GM18526 (cell line): ENCODE data around the gene ABHD17B.
A peak's percentile ranks its signal among the peaks of the same experiment; 100 is the strongest.

ENCODE experiments used
- POLR2A ChIP-seq: IDR thresholded peaks from 3 replicates; pipeline ENCODE4 v1.6.1; 2011; ENCODE audit not compliant: insufficient read length; ENCODE audit errors: extremely low read depth

ABHD17B gene

GRCh38 chr9:71911061-71911907, at the start of gene ABHD17B, which contains the start of gene C9orf85:
Gene ABHD17B (minus strand): TSS chr9:71911193. CDS start chr9:71875080, 36,113 bp downstream.
Gene C9orf85 (plus strand): TSS chr9:71911639. CDS start chr9:71911735, 96 bp downstream.
- peak; percentile 99 for TF ChIP-seq POLR2A

- no peak for TF ChIP-seq POLR2A
Measured at GRCh38 chr9:71955300-71955915, 44.4 kb upstream of the ABHD17B start.

- TF ChIP-seq POLR2A = no peak
Measured at GRCh38 chr9:71944754-71945375, 33.9 kb upstream of the ABHD17B start.

- TF ChIP-seq POLR2A = no peak
Measured at GRCh38 chr9:71941998-71942567, 31.1 kb upstream of the ABHD17B start.

GRCh38 chr9:71941060-71941568, 30.1 kb upstream of the ABHD17B start:
- TF ChIP-seq POLR2A = no peak

GRCh38 chr9:71937898-71938297, 26.9 kb upstream of the ABHD17B start:
- no peak for TF ChIP-seq POLR2A

- TF ChIP-seq POLR2A = no peak
Measured at GRCh38 chr9:71937070-71937625, 26.2 kb upstream of the ABHD17B start.

GRCh38 chr9:71936066-71936465, 25.1 kb upstream of the ABHD17B start:
- no peak for TF ChIP-seq POLR2A

- TF ChIP-seq POLR2A = no peak
Measured at GRCh38 chr9:71931166-71931565, 20.2 kb upstream of the ABHD17B start.

- no peak for TF ChIP-seq POLR2A
Measured at GRCh38 chr9:71929791-71930440, 18.9 kb upstream of the ABHD17B start.

- no peak for TF ChIP-seq POLR2A
Measured at GRCh38 chr9:71929223-71929622, 18.2 kb upstream of the ABHD17B start.

GRCh38 chr9:71928806-71929205, 17.8 kb upstream of the ABHD17B start:
- no peak for TF ChIP-seq POLR2A

GRCh38 chr9:71928376-71928775, 17.4 kb upstream of the ABHD17B start:
- TF ChIP-seq POLR2A = no peak

- TF ChIP-seq POLR2A = no peak
Measured at GRCh38 chr9:71925834-71926233, 14.8 kb upstream of the ABHD17B start.

GRCh38 chr9:71924576-71924975, 13.6 kb upstream of the ABHD17B start:
- no peak for TF ChIP-seq POLR2A

GRCh38 chr9:71921190-71921814, 10.3 kb upstream of the ABHD17B start:
- TF ChIP-seq POLR2A = no peak
